ENCODE data around the gene CDCA4. TPM values are rescaled to one million over a fixed set of nuclear protein-coding genes. Genes with fewer than 3 reads are reported as not detected.

Gene CDCA4
- total RNA-seq, 6 experiments from 2014 or later = 11.6 to 20.3 (median 18.4) TPM

DNA sequence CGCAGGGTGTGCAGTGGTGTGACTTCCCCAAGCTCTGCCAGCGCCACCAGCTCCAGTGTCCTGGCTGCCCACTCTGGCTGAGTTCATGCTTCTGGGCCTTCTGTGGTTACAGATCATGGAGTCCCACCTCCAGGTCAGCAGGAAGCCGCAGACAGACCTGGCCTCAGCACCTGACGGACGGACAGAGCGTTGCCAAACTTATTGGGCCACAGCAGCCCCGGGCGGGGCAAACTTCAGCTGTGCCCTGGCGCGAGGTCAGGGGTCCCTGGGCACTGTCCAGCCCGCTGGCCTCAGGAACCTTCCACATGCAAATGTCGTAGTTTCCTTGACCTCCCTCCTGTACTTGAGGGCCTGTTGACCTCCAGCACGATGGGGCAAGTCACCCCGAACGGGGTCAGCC is 33.1 kb upstream of the CDCA4 start:
- Mint-ChIP-seq H3K4me1 (ENCODE audit: low read depth) (peaks cover 8% of the 10 kb centered on the region), H3K27me3 (ENCODE audit: insufficient read depth) (peaks cover 7% of the 10 kb centered on the region), H3K9me3 (no peaks in the 10 kb centered on the region), H3K27ac (no peak overlapping the region), H3K36me3 (ENCODE audit: low read depth) (no peaks in the 10 kb centered on the region), H3K4me3 (no peak overlapping the region)
- TF ChIP-seq, protein P1, sequence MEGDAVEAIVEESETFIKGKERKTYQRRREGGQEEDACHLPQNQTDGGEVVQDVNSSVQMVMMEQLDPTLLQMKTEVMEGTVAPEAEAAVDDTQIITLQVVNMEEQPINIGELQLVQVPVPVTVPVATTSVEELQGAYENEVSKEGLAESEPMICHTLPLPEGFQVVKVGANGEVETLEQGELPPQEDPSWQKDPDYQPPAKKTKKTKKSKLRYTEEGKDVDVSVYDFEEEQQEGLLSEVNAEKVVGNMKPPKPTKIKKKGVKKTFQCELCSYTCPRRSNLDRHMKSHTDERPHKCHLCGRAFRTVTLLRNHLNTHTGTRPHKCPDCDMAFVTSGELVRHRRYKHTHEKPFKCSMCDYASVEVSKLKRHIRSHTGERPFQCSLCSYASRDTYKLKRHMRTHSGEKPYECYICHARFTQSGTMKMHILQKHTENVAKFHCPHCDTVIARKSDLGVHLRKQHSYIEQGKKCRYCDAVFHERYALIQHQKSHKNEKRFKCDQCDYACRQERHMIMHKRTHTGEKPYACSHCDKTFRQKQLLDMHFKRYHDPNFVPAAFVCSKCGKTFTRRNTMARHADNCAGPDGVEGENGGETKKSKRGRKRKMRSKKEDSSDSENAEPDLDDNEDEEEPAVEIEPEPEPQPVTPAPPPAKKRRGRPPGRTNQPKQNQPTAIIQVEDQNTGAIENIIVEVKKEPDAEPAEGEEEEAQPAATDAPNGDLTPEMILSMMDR (IDR thresholded peaks at IDR 0.05) = no peak
- no peak for DNase-seq

DNA sequence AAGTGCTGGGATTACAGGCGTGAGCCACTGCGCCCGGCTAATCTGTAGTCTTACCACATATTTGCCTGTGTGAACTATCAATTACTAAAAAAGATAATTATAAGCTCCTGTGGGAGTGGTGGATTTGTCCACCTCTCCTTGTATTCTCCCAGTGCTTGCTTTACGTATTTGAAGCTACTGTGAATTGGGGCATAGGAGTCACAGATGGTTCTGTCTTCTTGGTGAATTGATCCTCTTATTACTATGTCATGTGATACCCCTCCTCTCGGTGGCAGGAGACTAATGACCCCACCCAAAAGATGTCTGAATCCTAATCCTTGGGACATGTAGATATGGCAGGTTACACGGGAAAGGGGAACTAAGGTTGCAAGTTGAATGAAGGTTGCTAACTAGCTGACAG is 32.5 kb upstream of the CDCA4 start:
- Mint-ChIP-seq H3K9me3 (no peaks in the 10 kb centered on the region), H3K4me3 (no peak overlapping the region), H3K27ac (no peak overlapping the region), H3K36me3 (ENCODE audit: low read depth) (no peaks in the 10 kb centered on the region), H3K4me1 (ENCODE audit: low read depth) (peaks cover 8% of the 10 kb centered on the region), H3K27me3 (ENCODE audit: insufficient read depth) (peaks cover 7% of the 10 kb centered on the region)
- TF ChIP-seq, protein P1 (IDR thresholded peaks at IDR 0.05) = no peak
- DNase-seq = no peak

DNA sequence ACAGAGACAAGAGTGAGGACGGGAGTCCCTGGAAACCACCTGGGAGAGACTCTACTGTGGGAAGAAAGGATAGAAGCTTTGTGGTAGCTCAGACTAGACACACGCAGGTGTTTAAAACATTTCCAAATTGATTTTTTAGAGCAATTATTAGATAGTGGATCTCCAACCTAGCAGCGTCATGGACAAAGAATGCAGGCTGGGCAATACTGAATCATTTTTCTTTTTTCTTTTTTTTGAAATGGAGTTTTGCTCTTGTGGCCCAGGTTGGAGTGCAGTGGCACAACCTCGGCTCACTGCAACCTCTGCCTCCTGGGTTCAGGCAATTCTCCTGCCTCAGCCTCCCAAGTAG is 31.2 kb upstream of the CDCA4 start:
- no peak overlapping the region for H3K4me3 Mint-ChIP-seq
- H3K4me1 Mint-ChIP-seq (ENCODE audit: low read depth) = peaks cover 8% of the 10 kb centered on the region
- TF ChIP-seq, protein P1 (IDR thresholded peaks at IDR 0.05) = no peak
- DNase-seq = no peak
- peaks cover 7% of the 10 kb centered on the region for H3K27me3 Mint-ChIP-seq (ENCODE audit: insufficient read depth)
- no peaks in the 10 kb centered on the region for H3K36me3 Mint-ChIP-seq (ENCODE audit: low read depth)
- no peak overlapping the region for H3K27ac Mint-ChIP-seq
- no peaks in the 10 kb centered on the region for H3K9me3 Mint-ChIP-seq

DNA sequence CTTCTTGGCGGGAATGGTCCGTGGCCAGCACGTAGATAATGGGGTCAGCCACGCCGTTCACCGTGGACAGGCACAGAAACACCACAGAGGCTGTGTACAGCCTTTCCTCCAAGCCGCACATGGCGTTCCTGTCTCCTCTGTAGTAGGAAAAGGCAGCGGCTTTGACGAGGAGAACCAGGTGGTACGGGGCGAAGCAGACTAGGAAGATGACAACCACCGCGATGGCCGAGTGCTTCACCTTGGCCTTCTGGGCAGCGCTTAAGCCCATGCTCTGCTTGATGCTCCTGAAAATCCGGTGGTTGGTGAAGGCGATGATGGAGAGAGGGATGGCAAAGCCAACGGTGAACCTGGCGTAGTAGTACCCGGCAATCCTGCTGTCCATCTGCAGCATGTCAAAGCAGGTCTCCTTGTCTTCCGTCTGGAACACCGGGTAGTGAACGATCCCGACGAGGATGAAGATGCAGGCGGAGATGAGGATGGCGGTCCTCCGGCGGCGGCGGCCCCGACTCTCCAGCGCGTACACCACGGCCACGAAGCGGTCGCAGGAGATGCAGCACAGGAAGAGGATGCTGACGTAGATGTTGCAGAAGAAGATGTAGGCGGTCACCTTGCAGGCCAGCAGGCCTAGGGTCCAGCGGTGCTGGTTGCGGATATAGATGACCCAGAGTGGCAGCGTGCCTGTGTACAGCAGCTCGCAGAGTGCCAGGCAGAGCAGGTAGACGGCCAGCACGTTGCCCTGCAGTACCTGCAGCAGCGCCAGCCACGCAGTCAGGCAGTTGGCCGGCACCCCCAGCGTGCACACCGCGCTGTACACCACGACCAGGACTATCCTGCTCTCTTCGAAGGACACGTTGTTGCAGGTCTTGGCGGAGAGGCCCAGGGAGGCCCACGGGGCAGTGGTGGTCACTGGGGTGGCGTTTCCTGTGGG is 30.6 kb upstream of the CDCA4 start:
- no peak for DNase-seq
- no peak overlapping the region for H3K4me3 Mint-ChIP-seq
- H3K27ac Mint-ChIP-seq = no peak overlapping the region
- H3K9me3 Mint-ChIP-seq = no peaks in the 10 kb centered on the region
- no peaks in the 10 kb centered on the region for H3K36me3 Mint-ChIP-seq (ENCODE audit: low read depth)
- TF ChIP-seq, protein P1 (IDR thresholded peaks at IDR 0.05) = no peak
- H3K4me1 Mint-ChIP-seq (ENCODE audit: low read depth) = peaks cover 8% of the 10 kb centered on the region
- H3K27me3 Mint-ChIP-seq (ENCODE audit: insufficient read depth) = peaks cover 7% of the 10 kb centered on the region

DNA sequence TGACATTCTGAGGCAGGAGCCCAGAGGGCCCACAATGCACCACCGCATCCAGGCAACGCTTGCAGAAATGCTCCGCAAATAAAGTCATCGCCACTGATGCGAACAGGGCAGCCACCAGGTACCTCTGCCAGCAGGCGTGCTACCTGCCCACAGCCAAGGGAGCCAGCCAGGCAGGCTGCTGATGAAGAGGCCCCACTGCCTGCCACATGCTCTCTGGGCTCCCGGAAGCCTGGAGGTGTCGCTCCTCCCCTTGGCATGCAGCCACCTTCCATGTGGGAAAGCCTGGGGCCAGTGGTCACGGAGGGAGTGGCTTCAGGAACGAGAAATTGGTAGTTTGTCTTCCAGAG is 29.6 kb upstream of the CDCA4 start:
- Mint-ChIP-seq H3K36me3 (ENCODE audit: low read depth) (no peaks in the 10 kb centered on the region), H3K27me3 (ENCODE audit: insufficient read depth) (peaks cover 7% of the 10 kb centered on the region), H3K4me3 (no peak overlapping the region), H3K9me3 (no peaks in the 10 kb centered on the region), H3K27ac (no peak overlapping the region), H3K4me1 (ENCODE audit: low read depth) (peaks cover 8% of the 10 kb centered on the region)
- TF ChIP-seq, protein P1 (IDR thresholded peaks at IDR 0.05) = no peak
- DNase-seq = peak; percentile 39
